ENCODE measurements around the gene KRT77.
"Not testable (repeated sequence)": the region's sequence is repeated elsewhere in the genome, so short reads cannot be mapped to it uniquely, and the experiment has no call there.

The KRT77 gene

DNA sequence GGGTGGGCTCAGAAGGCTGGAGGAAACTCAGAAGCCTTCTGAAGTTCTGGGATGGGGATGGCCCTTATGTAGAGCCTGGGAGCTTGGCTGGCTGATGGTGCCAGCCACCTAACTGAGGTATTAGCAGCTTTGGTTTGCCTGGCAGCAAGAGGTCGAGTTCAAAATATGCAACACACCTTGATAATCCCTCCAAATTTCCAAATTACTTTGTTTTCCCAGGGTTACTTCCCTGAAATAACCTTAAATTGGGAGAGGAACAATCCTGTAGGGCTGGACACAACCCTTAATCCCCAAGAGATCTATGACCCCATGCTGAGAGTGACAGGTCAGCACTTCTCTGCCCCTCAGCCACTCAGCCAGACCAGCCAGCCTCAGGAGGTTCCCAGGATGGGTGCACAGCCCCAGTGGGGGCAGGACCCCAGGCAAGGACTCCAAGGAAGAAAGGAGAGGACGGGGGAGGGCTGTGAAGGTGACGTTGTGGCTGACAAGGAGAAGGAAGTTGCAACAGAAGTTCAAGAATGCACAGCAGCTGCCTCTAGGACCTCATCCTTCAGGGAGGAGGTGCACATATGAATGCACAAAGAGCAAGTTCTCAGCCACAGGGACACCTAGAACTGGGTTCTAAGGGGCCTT lies 18.6 kb upstream of the KRT77 start:
- no peak for DNase-seq

DNA sequence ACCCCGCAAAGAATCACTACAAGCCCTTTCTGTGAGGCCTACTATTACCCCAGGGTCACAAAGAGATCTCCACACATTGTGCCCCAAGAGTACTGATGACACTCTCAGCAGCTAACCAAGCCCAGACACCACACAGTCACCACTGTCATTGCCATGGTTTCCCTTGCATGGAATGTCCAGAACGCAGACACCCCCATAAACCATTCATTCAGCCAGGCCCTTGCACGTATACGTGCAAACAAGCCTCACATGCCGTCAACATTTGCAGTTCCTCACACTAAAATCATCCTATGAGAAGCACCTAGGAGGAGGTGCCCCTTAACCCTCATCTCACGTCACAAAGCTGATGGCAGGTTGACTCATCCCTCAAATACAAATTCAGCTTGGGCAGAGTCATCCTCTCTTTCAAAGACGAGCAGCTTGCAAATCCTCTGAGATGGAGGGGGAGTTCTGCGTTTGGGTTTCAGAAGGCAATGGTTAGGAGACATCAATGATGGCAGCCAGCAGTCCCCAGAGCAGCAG lies 17.1 kb upstream of the KRT77 start:
- no peak for DNase-seq

DNA sequence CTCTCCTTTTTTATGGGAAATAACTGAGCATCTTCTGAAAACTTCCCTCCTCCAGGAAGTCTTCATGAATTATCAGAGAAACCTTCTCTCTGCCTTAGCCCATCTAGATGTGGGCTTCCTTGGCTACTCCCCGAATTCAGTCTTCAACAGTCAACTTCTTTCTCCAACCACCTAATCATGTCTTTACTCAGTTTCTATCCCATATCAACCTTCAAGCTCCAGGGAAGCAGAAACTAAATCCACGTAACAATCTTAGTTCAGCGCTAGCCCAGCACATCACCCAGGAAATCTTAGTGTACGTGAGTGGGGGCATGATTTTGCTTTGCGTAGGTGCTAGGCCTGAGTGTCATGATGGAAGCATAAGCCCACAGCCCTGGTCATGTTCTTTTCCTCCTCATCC lies 12.7 kb upstream of the KRT77 start:
- DNase-seq, result no peak

DNA sequence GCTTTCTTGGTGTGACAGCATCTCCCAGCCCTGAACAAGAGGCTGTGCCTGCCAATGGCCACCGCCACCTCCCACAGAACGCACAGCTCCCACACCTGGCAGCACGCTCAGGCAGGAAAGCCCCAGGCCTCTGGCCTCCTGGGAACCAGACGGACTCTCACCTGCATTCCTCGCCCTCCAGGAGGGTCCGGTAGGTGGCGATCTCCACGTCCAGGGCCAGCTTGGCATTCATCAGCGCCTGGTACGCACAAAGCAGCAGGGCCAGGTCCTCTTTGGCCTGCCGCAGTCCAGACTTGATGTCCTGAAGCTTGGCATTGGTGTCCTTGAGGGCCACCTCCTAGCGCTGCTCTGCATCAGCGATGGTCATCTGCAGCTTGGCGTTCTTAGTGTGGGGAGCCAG lies 12.1 kb upstream of the KRT77 start:
- DNase-seq, result no peak

DNA sequence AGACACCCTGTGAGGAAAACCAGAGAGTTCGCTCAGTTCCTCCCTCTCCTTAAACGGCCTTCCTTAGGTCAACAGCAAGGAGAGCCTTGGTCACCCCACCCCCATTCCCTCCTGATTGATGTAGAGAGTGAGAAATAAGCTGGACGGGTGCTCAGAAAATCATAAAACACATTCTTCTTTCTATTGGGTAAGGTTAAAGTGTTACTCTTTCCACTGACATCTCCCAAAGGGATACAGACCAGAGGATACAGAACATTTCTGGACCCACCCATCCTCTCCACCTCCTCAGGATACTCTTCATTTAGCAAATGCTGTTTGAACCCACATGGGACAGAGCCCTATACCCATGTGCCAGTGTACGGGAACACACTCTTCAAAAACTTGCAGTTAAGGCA lies 11.6 kb upstream of the KRT77 start:
- DNase-seq, result no peak

DNA sequence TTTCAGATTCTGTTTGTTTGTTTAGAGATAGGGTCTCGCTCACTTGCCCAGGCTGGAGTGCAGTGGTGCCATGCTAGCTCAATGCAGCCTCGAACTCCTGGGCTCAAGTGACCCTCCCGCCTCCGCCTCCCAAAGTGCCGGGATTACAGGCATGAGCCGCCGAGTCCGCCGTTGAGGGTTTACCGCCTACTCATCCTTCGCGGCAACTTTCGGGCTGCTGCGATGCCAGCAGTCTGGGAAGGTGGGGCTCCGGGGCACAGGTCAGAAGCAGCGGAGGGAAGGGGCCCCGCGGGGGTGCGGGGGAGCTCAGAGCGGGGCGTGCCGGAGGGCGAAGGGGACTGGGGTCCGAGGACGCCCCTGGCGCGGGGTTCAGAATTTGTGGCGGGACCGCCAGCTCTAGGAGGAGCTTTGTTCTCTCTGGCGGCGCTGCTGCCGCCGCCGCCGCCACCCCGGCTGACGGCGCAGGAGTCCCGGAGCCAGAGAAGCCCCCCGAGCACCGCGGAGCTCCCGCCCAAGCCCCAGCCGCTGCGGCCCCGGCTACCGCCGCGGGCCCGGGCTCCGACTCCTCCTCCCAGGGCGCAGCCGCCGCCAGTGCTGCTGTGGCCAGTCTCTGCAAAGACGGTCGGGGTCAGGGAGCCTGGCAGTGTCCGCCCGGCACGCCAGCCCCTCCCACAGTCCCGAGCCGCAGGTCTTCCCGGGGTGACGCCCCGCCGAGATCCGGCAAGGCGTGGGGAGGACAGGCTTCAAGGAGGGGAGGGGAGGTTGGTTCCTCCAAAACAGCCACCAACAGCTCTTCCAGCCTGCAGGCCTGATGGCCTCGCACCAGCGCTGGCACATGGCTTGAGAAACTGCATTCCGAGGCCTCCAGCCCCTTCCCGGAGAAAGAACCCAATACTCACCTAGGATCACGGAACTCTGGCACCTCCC lies 10.9 kb upstream of the KRT77 start:
- DNase-seq, result no peak

DNA sequence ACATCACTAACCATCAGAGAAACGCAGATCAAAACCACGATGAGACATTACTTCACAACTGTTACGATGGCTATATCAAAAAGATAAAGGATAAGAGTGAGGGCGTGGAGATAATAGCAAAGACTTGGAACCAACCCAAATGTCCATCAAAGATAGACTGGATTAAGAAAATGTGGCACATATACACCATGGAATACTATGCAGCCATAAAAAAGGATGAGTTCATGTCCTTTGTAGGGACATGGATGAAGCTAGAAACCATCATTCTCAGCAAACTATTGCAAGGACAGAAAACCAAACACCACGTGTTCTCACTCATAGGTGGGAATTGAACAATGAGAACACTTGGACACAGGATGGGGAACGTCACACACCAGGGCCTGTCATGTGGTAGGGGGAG lies 8.8 kb upstream of the KRT77 start:
- DNase-seq, result not testable (repeated sequence)

DNA sequence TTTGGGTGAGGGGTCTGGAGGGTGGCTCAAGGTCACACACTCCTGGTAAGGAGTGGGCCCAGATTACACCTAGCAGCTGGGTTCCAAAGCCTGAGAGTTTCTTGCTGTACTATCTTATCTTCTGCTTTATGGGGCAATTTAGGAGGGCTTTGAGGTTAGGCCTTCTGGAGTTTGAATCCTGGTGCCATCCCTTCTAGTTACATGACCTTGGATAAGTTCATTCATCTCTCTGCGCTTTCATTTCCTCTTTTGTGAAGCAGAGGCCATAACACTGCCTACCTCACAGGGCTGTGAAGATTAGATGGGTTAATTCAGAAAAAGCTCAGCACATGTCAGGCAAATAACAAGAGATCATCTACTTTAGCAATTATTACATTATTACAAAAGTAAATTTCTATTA lies 7.4 kb upstream of the KRT77 start:
- no peak for DNase-seq

DNA sequence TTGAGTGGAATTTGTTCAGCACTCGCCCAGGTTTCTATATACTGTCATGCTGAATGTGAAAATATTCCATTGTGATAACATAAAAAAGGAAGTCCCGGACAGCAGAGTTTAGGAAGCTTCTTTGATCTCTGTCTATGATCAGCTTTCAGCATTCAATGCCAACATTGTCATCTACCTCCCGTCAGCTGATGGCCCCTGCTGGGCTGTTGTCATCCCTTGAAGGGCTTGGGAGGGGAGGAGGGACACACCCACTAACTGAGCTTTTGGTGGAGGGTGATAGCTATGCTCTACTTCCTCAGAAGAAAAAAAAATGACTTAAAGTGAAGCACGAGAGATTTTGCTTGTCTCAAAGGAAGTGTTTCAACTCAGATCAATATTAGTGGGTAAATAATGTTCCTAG lies 4.7 kb upstream of the KRT77 start:
- DNase-seq, result no peak

DNA sequence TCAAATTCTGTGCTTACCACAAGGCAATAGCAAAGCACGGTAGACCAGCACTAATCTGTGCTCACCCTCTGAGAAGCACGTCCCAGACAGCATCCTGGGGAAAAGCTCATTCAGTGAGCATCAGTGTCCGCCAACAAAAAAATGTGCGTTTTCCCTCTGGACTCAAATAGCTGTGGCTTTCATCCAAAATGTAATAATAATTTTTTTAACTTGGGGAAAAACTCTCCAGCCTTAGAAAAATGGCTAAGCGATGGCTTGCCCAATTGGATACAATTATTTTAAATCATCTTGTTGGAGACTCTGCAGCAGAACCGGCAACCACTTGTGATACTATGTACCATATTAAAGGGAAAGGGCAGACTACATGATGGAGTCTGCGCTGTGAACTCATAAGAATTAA lies 1.1 kb upstream of the KRT77 start:
- DNase-seq, result no peak

DNA sequence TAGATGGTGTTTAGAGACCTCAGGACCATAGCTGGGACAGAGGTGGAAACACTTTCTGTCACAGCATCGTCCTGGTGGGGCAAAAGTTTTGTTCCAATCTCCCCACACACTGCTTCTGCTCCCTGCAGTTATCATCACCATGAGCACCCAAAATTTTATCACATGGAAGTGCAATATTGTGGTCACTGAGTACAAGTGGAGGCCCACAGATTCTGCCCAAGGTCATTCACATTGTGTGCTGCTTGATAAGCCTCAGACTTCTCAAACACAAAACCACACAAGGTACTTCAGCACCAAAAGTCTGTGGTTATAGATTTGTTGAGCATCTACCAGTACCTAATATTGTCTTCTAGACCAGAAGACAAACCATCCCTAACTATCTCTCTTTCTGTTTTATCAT lies 554 bp upstream of the KRT77 start:
- DNase-seq, result no peak

DNA sequence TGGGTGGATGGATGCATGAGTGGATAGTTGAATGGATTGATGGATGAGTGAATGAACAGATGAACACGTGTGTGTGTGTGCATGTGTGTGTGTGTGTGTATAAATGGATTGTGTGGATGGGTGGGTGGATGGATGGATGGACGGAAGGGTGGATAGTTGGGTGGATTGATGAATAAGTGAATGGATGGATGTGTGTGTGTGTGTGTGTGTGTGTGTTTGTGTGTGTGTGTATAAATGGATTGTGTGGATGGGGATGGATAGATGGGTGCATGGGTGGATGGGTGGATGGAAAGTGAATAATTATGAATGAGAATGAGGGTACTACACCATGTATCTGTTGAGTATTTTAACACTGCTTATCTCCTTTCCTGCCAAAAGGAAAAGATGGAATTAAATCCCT lies 986 bp downstream of the KRT77 start:
- DNase-seq, result no peak

DNA sequence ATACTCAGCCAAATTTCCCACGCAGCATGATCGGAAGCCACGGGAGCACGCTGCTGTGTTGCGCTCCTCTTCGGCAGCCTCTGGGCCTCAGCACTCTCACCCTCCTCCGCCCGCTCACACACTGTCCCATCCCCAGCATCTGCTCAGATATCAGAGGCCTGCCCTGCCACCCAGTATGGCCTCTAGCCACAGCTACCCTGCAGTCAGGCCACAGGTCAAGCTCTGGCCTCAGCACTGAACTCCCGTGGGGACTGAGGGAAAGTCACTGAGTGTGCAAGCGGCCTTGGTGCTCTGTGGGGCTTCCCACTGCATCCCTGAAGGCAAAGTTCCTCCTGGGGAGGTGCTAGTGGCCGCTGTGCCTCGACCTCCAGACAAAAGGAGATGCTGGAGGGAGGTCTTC lies 2.0 kb downstream of the KRT77 start:
- DNase-seq, result no peak

DNA sequence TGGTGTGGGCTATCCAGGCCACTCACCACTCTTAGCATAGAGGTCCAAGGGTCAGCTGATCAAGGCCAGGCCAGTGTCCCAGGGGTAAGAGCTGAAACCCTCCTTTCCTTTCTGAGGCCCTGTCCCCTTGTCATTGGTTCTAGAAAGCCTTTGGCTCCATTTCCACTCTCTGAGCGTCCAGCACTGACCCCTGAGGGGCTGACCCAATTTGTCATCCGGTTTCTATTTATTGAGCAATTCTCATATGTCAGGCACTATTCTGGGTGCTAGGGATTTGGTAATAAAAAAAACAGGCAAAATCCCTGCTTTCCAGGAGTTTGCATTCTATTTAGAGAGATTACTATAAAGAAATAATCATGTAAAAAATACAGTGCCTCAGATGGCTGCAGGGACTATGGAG lies 3.4 kb downstream of the KRT77 start:
- DNase-seq, result no peak

DNA sequence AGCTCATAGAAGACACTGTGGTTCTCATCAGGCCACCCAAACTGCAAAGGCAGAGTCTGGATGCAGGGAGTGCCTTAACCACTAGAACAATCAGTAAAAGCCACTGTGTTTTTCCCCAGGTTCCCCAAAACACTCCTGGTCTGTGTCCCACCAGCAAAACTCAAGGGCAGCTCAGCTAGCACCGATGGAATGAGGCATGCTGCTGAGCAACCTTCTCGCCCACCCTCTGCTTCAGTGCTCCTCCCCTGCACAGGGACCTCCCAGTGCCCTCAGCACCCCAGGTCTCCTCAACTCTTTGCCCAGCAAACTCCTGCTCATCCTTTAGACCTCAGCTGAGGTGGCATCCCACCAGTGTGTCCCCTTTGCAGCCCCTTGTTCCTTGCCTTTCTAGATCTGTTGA lies 4.0 kb downstream of the KRT77 start:
- no peak for DNase-seq

DNA sequence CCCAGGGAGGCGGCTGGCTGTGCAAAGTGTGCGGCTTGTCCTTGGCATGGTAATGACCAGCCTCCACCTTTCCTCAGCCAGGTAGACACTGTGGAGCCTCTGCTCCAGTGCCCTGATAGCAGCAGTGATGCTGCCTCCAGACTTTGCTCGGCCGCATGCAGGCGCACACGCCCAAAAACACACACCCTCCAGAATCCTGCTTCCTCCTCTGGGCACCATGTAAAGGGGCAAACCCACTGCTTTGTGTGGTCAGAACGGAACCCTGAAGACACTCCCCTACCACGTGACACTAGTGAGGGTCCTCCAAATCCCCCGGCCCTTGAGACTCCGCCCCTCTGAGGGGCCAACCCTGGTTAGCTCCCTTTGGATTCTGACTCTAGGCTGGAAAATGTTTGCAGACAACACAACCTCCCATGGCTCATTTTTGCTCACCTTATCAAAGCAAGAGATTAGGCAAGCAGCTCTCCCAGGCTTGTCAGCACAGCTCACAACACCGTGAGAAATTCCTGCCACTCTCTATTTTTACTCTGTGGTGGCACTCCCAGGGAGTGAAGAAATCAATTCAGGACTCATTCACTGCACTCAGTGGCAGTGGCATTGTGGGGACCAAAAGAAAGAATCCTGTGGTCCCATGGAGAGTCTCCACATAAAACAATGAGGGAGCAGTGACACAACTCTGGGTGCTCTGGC lies 4.5 kb downstream of the KRT77 start:
- DNase-seq, result no peak

DNA sequence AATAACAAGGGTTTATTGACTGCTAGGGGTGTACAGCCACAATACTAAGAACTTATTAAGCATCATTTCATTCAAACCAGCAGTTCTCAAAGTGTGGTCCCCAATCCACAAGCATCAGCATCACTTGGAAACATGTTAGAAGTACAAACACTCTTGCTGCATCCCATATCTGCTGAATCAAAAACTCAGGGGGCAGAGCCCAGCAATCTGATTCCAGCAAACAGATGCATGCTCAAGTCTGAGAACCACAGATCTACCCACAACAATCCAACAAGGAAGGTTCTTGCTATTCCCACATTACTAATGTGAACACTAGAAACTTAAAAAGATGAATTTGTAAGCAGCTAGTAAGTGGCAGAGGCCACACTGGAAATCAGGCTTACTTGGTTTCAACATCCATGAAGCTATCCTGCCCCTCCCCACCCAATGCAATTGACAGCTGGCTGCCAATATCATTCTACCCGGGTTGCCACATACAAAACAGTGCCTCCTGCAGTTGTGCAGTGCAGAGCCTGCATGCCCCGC lies 6.2 kb downstream of the KRT77 start:
- DNase-seq, result no peak

DNA sequence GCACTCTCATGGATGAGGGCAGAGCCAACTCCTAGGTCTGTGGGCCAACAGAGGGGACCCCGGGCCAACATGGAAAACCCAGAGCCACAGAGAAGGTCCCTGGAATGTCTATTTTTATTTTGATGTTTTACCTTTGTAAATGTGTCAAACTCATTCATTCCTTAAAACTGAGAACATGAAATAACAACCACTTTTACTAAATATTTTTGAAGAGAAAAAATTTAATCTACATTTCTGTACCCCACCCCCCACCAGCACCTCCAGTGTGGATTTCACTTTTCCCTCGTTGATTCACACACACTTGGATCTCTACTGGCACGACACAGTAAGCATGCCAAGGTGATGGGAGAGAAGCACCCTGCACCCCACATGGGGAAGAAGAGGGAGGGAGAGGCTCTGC lies 6.7 kb downstream of the KRT77 start:
- DNase-seq, result no peak

DNA sequence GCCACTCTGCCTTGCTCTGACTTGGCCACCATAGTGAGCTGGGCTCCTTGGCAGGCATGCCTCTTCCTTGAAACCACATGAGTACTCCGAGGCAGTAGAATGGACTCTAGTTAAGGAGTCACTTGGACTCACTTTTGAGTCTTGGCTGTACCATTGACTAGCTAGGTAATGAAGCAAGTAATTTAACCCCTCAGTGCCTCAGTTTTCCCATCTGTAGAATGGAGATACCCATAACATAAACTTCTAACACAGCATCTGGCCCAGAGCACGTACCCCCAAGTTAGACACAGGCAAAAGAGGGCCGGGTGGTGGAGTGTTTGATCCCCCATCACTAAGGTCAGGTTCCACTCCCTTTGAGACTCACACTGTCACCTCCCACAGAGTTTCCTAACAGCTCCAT lies 8.3 kb downstream of the KRT77 start:
- DNase-seq, result no peak

DNA sequence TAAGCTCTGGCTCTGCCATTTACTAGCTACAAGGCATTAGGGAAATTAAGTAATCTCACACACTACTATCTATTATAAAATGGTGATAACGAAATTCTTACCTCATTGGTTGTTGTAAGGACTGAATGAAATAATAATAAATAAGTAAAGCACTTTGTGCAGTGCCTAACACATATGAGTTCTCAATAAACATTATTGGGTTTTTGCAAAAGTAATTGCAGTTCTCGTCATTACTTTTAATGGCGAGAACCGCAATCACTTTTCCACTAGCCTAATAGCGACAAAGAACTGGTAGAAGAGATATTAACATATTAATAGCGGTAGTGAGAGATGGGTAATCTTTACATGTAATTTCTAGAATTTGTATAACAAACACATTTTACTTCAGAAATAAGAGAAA lies 9.2 kb downstream of the KRT77 start:
- DNase-seq, result no peak

DNA sequence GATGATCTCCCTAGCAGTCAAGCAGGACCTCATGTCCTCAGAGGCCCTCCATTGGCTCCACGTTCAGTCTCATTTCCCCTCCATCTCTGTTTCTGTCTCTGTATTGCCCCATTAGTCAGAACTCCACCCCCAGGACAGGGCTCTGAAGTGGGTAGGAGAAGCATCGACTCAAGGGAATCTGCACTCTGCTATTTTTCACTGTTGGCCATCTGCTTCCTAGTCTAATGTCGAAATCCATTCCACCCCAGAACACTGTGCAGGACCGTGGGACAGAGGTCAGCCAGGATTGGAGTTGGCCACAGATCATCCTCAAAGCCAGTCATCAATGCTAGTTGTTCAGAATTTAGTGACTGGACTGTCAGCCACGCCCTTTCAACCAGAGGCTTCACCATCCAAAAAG lies 10.1 kb downstream of the KRT77 start:
- DNase-seq, result no peak

DNA sequence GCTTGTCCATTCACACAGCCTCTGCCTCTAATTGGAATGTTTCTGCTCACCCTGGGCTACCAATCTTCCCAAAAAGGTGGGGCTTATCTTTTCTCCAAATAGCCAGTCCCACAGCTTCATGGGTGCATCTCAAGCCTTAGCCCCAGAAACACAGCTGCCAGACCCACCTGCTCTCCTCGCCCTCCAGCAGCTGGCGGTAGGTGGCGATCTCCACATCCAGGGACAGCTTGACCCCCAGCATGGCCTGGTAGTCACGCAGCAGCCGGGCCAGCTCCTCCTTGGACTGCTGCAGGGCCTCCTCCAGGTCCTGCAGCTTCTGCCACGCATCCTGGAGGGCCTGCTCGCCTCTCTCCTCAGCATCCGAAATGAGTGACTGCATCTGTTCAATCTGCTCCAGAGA lies 11.1 kb downstream of the KRT77 start:
- no peak for DNase-seq

DNA sequence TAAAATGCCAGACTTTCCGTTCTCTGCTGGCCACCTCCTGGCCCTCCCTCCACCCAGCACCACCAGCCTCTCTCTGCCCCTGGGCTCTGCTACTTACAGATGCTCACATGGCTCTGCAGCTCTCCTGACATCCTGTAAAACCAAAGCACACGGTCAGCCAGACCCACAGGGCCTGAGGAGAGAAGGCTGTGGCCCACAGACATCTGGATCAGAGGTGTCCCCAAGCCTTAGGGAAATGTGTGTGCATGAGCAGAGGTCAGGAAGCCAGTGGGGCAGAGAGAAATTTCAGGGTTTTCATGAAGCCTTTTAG lies 11.5 kb downstream of the KRT77 start:
- no peak for DNase-seq

Measured in fibroblast of skin of right biceps (primary cell).